Measurements from ENCODE around the gene PCNA. TPM values are rescaled to one million over a fixed set of nuclear protein-coding genes. Genes with fewer than 3 reads are reported as not detected.

The PCNA gene
- total RNA-seq, 4 donors from 2014 or later, result 58.9 to 160 (median 97.1) TPM

- intact Hi-C loops (cut with DNase I), result no loop called here
- Histone ChIP-seq H3K4me1 (peaks cover 0 to 51% (median 29%) of the 10 kb centered on the region in 3 donors), H3K36me3 (no peaks in the 10 kb centered on the region), H3K4me3 (no peak overlapping the region), H3K27ac (no peak overlapping the region), H3K27me3 (no peaks in the 10 kb centered on the region), H3K9me3 (no peaks in the 10 kb centered on the region)
- no peak for DNase-seq
- TF ChIP-seq POLR2A (IDR thresholded peaks at IDR 0.05), result no peak
- TF ChIP-seq CTCF (IDR thresholded peaks at IDR 0.05), result peak in 1 of 6 experiments; percentile 35
- WGBS, 2 donors, result 67 to 76% methylated on average over 3 to 4 of the region's 5 CpGs
These were observed 34.1 kb upstream of the PCNA start for GRCh38 chr20:5153612-5154542.

- Histone ChIP-seq H3K27ac (no peak overlapping the region), H3K4me3 (no peak overlapping the region), H3K4me1 (peaks cover 0 to 59% (median 34%) of the 10 kb centered on the region in 3 donors), H3K9me3 (no peaks in the 10 kb centered on the region), H3K36me3 (no peaks in the 10 kb centered on the region), H3K27me3 (no peaks in the 10 kb centered on the region)
- TF ChIP-seq CTCF (IDR thresholded peaks at IDR 0.05), result no peak
- TF ChIP-seq POLR2A (IDR thresholded peaks at IDR 0.05), result no peak
- intact Hi-C loops (cut with DNase I), result no loop called here
- no peak for DNase-seq
- 83 to 91% methylated on average over 3 of the region's 3 CpGs for WGBS, 2 donors
These were observed 33.4 kb upstream of the PCNA start for GRCh38 chr20:5153152-5153467.

GRCh38 chr20:5150226-5151076 lies 30.7 kb upstream of the PCNA start:
- Histone ChIP-seq H3K4me3 (no peak overlapping the region), H3K4me1 (peaks cover under 1 to 69% (median 43%) of the 10 kb centered on the region in 3 donors), H3K9me3 (no peaks in the 10 kb centered on the region), H3K27me3 (no peaks in the 10 kb centered on the region), H3K36me3 (no peaks in the 10 kb centered on the region), H3K27ac (no peak overlapping the region)
- DNase-seq, result no peak
- 73 to 75% methylated on average over 9 to 11 of the region's 13 CpGs for WGBS, 2 donors
- intact Hi-C loops (cut with DNase I), result no loop called here
- TF ChIP-seq CTCF (IDR thresholded peaks at IDR 0.05) (no peak), POLR2A (IDR thresholded peaks at IDR 0.05) (no peak)

- intact Hi-C loops (cut with DNase I), result no loop called here
- H3K27me3 ChIP-seq, result no peaks in the 10 kb centered on the region
- 90 to 97% methylated on average over 3 of the region's 3 CpGs for WGBS, 2 donors
- no peaks in the 10 kb centered on the region for H3K9me3 ChIP-seq
- no peak overlapping the region for H3K27ac ChIP-seq
- peaks cover 6 to 71% (median 39%) of the 10 kb centered on the region in 3 donors for H3K4me1 ChIP-seq
- TF ChIP-seq CTCF (IDR thresholded peaks at IDR 0.05), result no peak
- TF ChIP-seq POLR2A (IDR thresholded peaks at IDR 0.05), result no peak
- no peak for DNase-seq
- H3K36me3 ChIP-seq, result no peaks in the 10 kb centered on the region
- no peak overlapping the region for H3K4me3 ChIP-seq
These were observed 30.1 kb upstream of the PCNA start for GRCh38 chr20:5149892-5150225.

GRCh38 chr20:5148581-5148980 lies 28.8 kb upstream of the PCNA start:
- H3K4me3 ChIP-seq, result no peak overlapping the region
- DNase-seq, result no peak
- H3K27ac ChIP-seq, result peak overlapping the region in 3 of 4 donors; percentile 25 to 49 (median 27)
- intact Hi-C loops (cut with DNase I), result no loop called here
- H3K9me3 ChIP-seq, result no peaks in the 10 kb centered on the region
- no peaks in the 10 kb centered on the region for H3K36me3 ChIP-seq
- peaks cover 8 to 74% (median 30%) of the 10 kb centered on the region in 3 donors for H3K4me1 ChIP-seq
- no peak for TF ChIP-seq POLR2A (IDR thresholded peaks at IDR 0.05)
- no peak for TF ChIP-seq CTCF (IDR thresholded peaks at IDR 0.05)
- H3K27me3 ChIP-seq, result no peaks in the 10 kb centered on the region
- WGBS, 2 donors, result 66 to 70% methylated on average over 6 of the region's 6 CpGs

Measured in esophagus squamous epithelium (tissue), 5 donors.